Neural cell (in vitro differentiated cells): Measurements from ENCODE around the gene NUTM2G. TPM values are rescaled to one million over a fixed set of nuclear protein-coding genes. Genes with fewer than 3 reads are reported as not detected.
"Not testable (repeated sequence)": the region's sequence is repeated elsewhere in the genome, so short reads cannot be mapped to it uniquely, and the experiment has no call there.

Experiments used
- H2AFZ ChIP-seq: fragments of 200-600, 300-800 bp; sonication (generic), shearing (Covaris generic); 2 replicates; pipeline ENCODE4 v1.6.0; 2014; ENCODE audit warnings: low read depth, mild to moderate bottlenecking, antibody characterized with exemption, low read length, moderate library complexity
- H3F3A ChIP-seq: fragments of 200-600 bp; shearing (Covaris generic); 2 replicates; pipeline ENCODE4 v1.6.1; 2016; ENCODE audit warnings: mild to moderate bottlenecking, moderate library complexity, mixed read lengths, antibody characterized with exemption, low read length; ENCODE audit not compliant: insufficient read depth, poor library complexity, severe bottlenecking
- H3K27ac ChIP-seq: fragments of 200-600, 300-800 bp; sonication (generic), shearing (Covaris generic); 2 replicates; pipeline ENCODE4 v1.5.1; 2014; ENCODE audit warnings: mild to moderate bottlenecking, low read length, moderate library complexity
- H3K27me3 ChIP-seq: fragments of 300-800, 200-600 bp; sonication (generic), shearing (Covaris generic); 2 replicates; pipeline ENCODE4 v1.6.0; 2014; ENCODE audit warnings: mild to moderate bottlenecking, low read depth, low read length, moderate library complexity; ENCODE audit not compliant: insufficient read depth
- H3K36me3 ChIP-seq: fragments of 300-800, 200-600 bp; sonication (generic), shearing (Covaris generic); 2 replicates; pipeline ENCODE4 v1.5.1; 2014; ENCODE audit warnings: mild to moderate bottlenecking, antibody characterized with exemption, low read length, moderate library complexity; ENCODE audit not compliant: insufficient read depth
- H3K4me2 ChIP-seq: fragments of 300-800, 200-600 bp; sonication (generic), shearing (Covaris generic); 2 replicates; pipeline ENCODE4 v1.6.0; 2014; ENCODE audit warnings: mild to moderate bottlenecking, low read length
- H3K4me3 ChIP-seq: fragments of 300-800, 200-600 bp; sonication (generic), shearing (Covaris generic); 2 replicates; pipeline ENCODE4 v1.5.1; 2014; ENCODE audit warnings: mild to moderate bottlenecking, low read length, moderate library complexity
- H3K79me2 ChIP-seq: fragments of 200-600 bp; shearing (Covaris generic); replicated peaks from 2 replicates; pipeline ENCODE4 v1.6.0; 2014; ENCODE audit warnings: mild to moderate bottlenecking, low read length, moderate library complexity; ENCODE audit not compliant: insufficient read depth
- H3K9ac ChIP-seq: fragments of 300-800, 200-600 bp; sonication (generic), shearing (Covaris generic); 2 replicates; pipeline ENCODE4 v1.6.1; 2016; ENCODE audit warnings: mild to moderate bottlenecking, low read length, mixed read lengths
- H3K9me2 ChIP-seq: fragments of 200-600 bp; shearing (Covaris generic); 2 replicates; pipeline ENCODE4 v1.6.1; 2016; ENCODE audit warnings: mild to moderate bottlenecking, low read length, mixed read lengths; ENCODE audit not compliant: insufficient read depth
- H3K9me3 ChIP-seq: fragments of 200-600, 300-800 bp; sonication (generic), shearing (Covaris generic); 2 replicates; pipeline ENCODE4 v1.6.1; 2016; ENCODE audit warnings: mild to moderate bottlenecking, mixed run types, low read length, moderate library complexity, mixed read lengths
- H4K20me1 ChIP-seq: fragments of 200-600 bp; shearing (Covaris generic); 2 replicates; pipeline ENCODE4 v1.6.1; 2016; ENCODE audit warnings: mild to moderate bottlenecking, mixed run types; ENCODE audit not compliant: insufficient read depth
- polyA plus RNA-seq: library from polyadenylated mRNA; depleted of rRNA; stranded (reverse); fragments of >200 nt; gene quantifications from 2 replicates; pipeline ENCODE4 v1.2.3, GENCODE V29; 2014

The NUTM2G gene
- polyA plus RNA-seq, 1 donor from 2014 or later = 1.1 TPM

DNA sequence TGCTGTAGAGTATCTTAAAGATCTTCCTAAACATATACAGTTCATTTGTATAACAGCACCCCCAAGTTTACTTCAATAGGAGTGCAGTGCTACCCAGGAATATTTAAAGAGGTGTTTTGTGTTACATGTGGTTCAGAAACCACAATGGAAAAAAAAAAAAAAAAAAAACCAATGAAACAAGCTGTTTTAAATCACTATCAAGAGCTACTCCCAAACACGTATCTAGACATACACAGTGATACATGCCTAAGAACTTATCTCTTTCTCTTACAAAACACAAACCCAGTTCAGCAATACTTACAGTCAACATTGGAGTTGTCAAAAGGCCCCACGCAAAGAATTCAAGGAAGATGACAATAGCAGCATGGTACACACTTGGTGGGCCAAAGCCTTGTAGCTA is 43.9 kb downstream of the NUTM2G start:
- H3K27ac ChIP-seq, H3K79me2 ChIP-seq, H3K9me2 ChIP-seq, H3K9me3 ChIP-seq, H3K27me3 ChIP-seq, H3K36me3 ChIP-seq, H4K20me1 ChIP-seq, H3K4me3 ChIP-seq, H3F3A ChIP-seq, H2AFZ ChIP-seq, H3K4me2 ChIP-seq, H3K9ac ChIP-seq: not testable (repeated sequence)

DNA sequence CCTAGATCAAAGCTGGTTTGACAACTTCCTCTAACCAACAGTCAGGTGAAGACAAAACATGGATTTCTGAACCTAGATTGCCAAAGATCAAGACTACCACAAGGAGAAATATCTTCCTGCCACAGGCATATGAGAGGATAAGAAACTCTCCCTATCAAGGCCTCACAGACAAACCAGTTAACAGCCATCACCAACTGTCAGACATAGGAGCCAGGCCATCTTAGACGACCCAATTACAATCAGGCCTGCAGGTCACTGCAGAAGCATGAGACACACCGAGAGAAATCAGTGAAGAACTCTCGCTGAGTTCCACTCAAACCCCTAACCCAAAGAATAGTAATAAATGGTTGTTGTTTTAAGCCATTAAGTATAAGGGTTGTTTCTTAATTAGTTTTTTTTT is 45.4 kb downstream of the NUTM2G start:
- H3K9me3 ChIP-seq, H3K79me2 ChIP-seq, H3F3A ChIP-seq, H3K27ac ChIP-seq, H3K4me2 ChIP-seq, H3K9me2 ChIP-seq, H3K36me3 ChIP-seq, H3K27me3 ChIP-seq, H4K20me1 ChIP-seq, H2AFZ ChIP-seq, H3K4me3 ChIP-seq, H3K9ac ChIP-seq: not testable (repeated sequence)

- not testable (repeated sequence) for H4K20me1 ChIP-seq, H3K9me2 ChIP-seq, H3K9me3 ChIP-seq, H3K27me3 ChIP-seq, H3K36me3 ChIP-seq, H3K4me3 ChIP-seq, H3K27ac ChIP-seq, H3K79me2 ChIP-seq, H3K4me2 ChIP-seq, H3K9ac ChIP-seq, H2AFZ ChIP-seq, H3F3A ChIP-seq
Measured at GRCh38 chr9:96983496-96984122, 55.0 kb downstream of the NUTM2G start.

DNA sequence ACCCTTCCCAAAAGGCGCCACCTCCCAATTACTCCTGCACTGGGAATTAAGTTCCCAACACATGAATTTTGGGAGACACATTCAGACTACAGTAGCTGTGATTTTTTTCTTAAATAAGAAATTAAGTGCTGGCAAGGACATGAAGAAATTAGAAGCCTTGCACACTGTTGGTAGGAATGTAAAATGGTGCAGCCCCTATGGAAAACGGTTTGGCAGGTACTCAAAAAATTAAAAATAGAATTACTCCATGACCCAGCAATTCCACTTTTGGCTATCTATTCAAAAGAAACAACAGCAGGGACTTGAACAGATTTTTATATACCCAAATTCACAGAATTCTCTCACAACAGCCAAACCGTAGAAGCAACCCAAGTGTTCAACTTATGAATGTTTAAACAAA is 55.5 kb downstream of the NUTM2G start:
- not testable (repeated sequence) for H3K36me3 ChIP-seq, H2AFZ ChIP-seq, H3K4me3 ChIP-seq, H3K4me2 ChIP-seq, H3K27me3 ChIP-seq, H3K9ac ChIP-seq, H4K20me1 ChIP-seq, H3K9me2 ChIP-seq, H3K79me2 ChIP-seq, H3K9me3 ChIP-seq, H3F3A ChIP-seq, H3K27ac ChIP-seq

- not testable (repeated sequence) for H3K9me3 ChIP-seq, H3K79me2 ChIP-seq, H3K9ac ChIP-seq
Measured at GRCh38 chr9:96984887-96985286, 56.2 kb downstream of the NUTM2G start.

More at GRCh38 chr9:96984887-96985286, 56.2 kb downstream of the NUTM2G start:
- H3K27me3 ChIP-seq, H3K4me2 ChIP-seq, H3K9me2 ChIP-seq, H3F3A ChIP-seq, H4K20me1 ChIP-seq, H3K36me3 ChIP-seq, H3K4me3 ChIP-seq, H3K27ac ChIP-seq, H2AFZ ChIP-seq: not testable (repeated sequence)

Other genes starting within 250 kb of the NUTM2G start
- 28.4 and 28.5 TPM in 2 replicates for gene ZNF510, start 150.8 kb upstream of the NUTM2G start, polyA plus RNA-seq
- 5.4 and 6.0 TPM in 2 replicates for gene ZNF782, start 74.3 kb upstream of the NUTM2G start, polyA plus RNA-seq
- 0.32 and 1.8 TPM in 2 replicates for gene CTSV, start 110.3 kb downstream of the NUTM2G start, polyA plus RNA-seq